Progenitor cell of endocrine pancreas (in vitro differentiated cells): ENCODE data around the gene DESI2. TPM values are rescaled to one million over a fixed set of nuclear protein-coding genes. Genes with fewer than 3 reads are reported as not detected.
"Not testable (repeated sequence)": the region's sequence is repeated elsewhere in the genome, so short reads cannot be mapped to it uniquely, and the experiment has no call there.

ENCODE experiments used
- DNase-seq: peaks from one replicate; pipeline ENCODE4 v3.0.0; 2021; ENCODE audit warnings: low spot score; ENCODE audit not compliant: unreplicated experiment
- H3K27ac Mint-ChIP-seq: 2 replicates; pipeline ENCODE4 v1.8.0; 2021; ENCODE audit warnings: mild to moderate bottlenecking, moderate library complexity, mixed read lengths
- H3K27me3 Mint-ChIP-seq: 2 replicates; pipeline ENCODE4 v1.8.0; 2021; ENCODE audit warnings: mixed read lengths
- H3K36me3 Mint-ChIP-seq: 2 replicates; pipeline ENCODE4 v1.8.0; 2022; ENCODE audit warnings: mixed read lengths; ENCODE audit not compliant: insufficient read depth
- H3K4me1 Mint-ChIP-seq: 2 replicates; pipeline ENCODE4 v1.8.0; 2021; ENCODE audit warnings: low read depth, mixed read lengths
- H3K4me3 Mint-ChIP-seq: 2 replicates; pipeline ENCODE4 v1.8.0; 2021; ENCODE audit warnings: low read depth, mild to moderate bottlenecking, moderate library complexity, mixed read lengths
- H3K9me3 Mint-ChIP-seq: 2 replicates; pipeline ENCODE4 v1.8.0; 2021; ENCODE audit warnings: low read depth, mixed read lengths
- CTCF ChIP-seq: fragments of 200-600 bp; sonication (generic); IDR thresholded peaks from one replicate; pipeline ENCODE4 v1.5.0; 2021; ENCODE audit warnings: antibody characterized with exemption, mild to moderate bottlenecking; ENCODE audit not compliant: unreplicated experiment
- total RNA-seq: library from RNA; stranded (reverse); gene quantifications from 2 replicates; pipeline ENCODE4 v1.2.1, GENCODE V29; 2021

Gene DESI2
- total RNA-seq, 1 donor from 2014 or later = 32.7 TPM

- peaks cover 11% of the 10 kb centered on the region for H3K27me3 Mint-ChIP-seq
- DNase-seq = no peak
- TF ChIP-seq CTCF = no peak
- H3K36me3 Mint-ChIP-seq = peaks cover 17% of the 10 kb centered on the region
- H3K27ac Mint-ChIP-seq = no peak overlapping the region
- no peak overlapping the region for H3K4me3 Mint-ChIP-seq
- peaks cover 21% of the 10 kb centered on the region for H3K4me1 Mint-ChIP-seq
- no peaks in the 10 kb centered on the region for H3K9me3 Mint-ChIP-seq
These were observed 1.4 kb downstream of the DESI2 start for GRCh38 chr1:244654108-244655038.

GRCh38 chr1:244655186-244655585 lies 2.3 kb downstream of the DESI2 start:
- DNase-seq = no peak
- Mint-ChIP-seq H3K27ac (no peak overlapping the region), H3K9me3 (no peaks in the 10 kb centered on the region), H3K4me3 (no peak overlapping the region), H3K4me1 (peaks cover 21% of the 10 kb centered on the region), H3K36me3 (peaks cover 23% of the 10 kb centered on the region), H3K27me3 (peaks cover 7% of the 10 kb centered on the region)
- TF ChIP-seq CTCF = no peak

GRCh38 chr1:244657421-244657820 lies 4.5 kb downstream of the DESI2 start:
- peaks cover 3% of the 10 kb centered on the region for H3K9me3 Mint-ChIP-seq
- H3K4me1 Mint-ChIP-seq = peaks cover 20% of the 10 kb centered on the region
- H3K27me3 Mint-ChIP-seq = no peaks in the 10 kb centered on the region
- no peak overlapping the region for H3K4me3 Mint-ChIP-seq
- DNase-seq = no peak
- no peak for TF ChIP-seq CTCF
- H3K27ac Mint-ChIP-seq = no peak overlapping the region
- peaks cover 33% of the 10 kb centered on the region for H3K36me3 Mint-ChIP-seq

- Mint-ChIP-seq H3K9me3 (peaks cover 7% of the 10 kb centered on the region), H3K27ac (no peak overlapping the region), H3K36me3 (peaks cover 37% of the 10 kb centered on the region), H3K4me3 (no peak overlapping the region), H3K27me3 (no peaks in the 10 kb centered on the region), H3K4me1 (peaks cover 28% of the 10 kb centered on the region)
- TF ChIP-seq CTCF = no peak
- DNase-seq = no peak
These were observed 6.8 kb downstream of the DESI2 start for GRCh38 chr1:244659694-244660093.

- Mint-ChIP-seq H3K36me3 (peaks cover 37% of the 10 kb centered on the region), H3K9me3 (peaks cover 7% of the 10 kb centered on the region), H3K4me1 (peaks cover 28% of the 10 kb centered on the region), H3K27me3 (no peaks in the 10 kb centered on the region), H3K27ac (no peak overlapping the region), H3K4me3 (no peak overlapping the region)
- TF ChIP-seq CTCF = no peak
- no peak for DNase-seq
These were observed 7.7 kb downstream of the DESI2 start for GRCh38 chr1:244660595-244660994.

GRCh38 chr1:244661569-244662312 lies 8.8 kb downstream of the DESI2 start:
- H3K27me3 Mint-ChIP-seq, H3K27ac Mint-ChIP-seq, DNase-seq, H3K9me3 Mint-ChIP-seq, H3K4me3 Mint-ChIP-seq: not testable (repeated sequence)
- peaks cover 37% of the 10 kb centered on the region for H3K36me3 Mint-ChIP-seq
- H3K4me1 Mint-ChIP-seq = peaks cover 23% of the 10 kb centered on the region
